Measurements from ENCODE around the gene RPL13.

DNA sequence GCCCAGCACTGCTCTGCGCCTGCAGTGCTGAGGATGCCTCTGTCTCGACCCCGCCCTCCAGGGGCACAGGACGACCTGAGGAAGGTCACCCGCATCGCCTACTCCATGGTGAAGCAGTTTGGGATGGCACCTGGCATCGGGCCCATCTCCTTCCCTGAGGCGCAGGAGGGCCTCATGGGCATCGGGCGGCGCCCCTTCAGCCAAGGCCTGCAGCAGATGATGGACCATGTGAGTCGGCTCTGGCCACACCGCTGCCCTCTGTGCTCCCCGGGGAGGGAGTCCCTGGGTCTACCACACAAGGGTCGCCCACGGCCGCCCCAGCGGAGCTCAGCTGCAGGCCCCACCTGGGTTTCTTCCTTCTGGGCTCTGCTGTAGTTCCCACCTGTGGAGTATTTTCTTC, 6.7 kb upstream of the RPL13 start:
- TF ChIP-seq, protein P1, sequence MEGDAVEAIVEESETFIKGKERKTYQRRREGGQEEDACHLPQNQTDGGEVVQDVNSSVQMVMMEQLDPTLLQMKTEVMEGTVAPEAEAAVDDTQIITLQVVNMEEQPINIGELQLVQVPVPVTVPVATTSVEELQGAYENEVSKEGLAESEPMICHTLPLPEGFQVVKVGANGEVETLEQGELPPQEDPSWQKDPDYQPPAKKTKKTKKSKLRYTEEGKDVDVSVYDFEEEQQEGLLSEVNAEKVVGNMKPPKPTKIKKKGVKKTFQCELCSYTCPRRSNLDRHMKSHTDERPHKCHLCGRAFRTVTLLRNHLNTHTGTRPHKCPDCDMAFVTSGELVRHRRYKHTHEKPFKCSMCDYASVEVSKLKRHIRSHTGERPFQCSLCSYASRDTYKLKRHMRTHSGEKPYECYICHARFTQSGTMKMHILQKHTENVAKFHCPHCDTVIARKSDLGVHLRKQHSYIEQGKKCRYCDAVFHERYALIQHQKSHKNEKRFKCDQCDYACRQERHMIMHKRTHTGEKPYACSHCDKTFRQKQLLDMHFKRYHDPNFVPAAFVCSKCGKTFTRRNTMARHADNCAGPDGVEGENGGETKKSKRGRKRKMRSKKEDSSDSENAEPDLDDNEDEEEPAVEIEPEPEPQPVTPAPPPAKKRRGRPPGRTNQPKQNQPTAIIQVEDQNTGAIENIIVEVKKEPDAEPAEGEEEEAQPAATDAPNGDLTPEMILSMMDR (IDR thresholded peaks at IDR 0.05): no peak
- TF ChIP-seq POLR2A (IDR thresholded peaks at IDR 0.05): no peak

Measured in Peyer's patch (tissue), 4 donors.